WTC11 (cell line): ENCODE measurements around the gene FUBP3.

ENCODE experiments used
- AR ChIP-seq: fragments of 250-450 bp; sonication (Bioruptor Pico); IDR thresholded peaks from 2 replicates; pipeline ENCODE4 v1.9.0; 2021; ENCODE audit warnings: mild to moderate bottlenecking
- CTCF ChIP-seq: fragments of 200-600 bp; IDR thresholded peaks from 2 replicates; pipeline ENCODE4 v1.8.0; 2022; ENCODE audit warnings: antibody characterized with exemption
- ETV6 ChIP-seq: sonication (generic); formaldehyde crosslinking; IDR thresholded peaks from 2 replicates; pipeline ENCODE4 v1.8.1; 2022; ENCODE audit warnings: mild to moderate bottlenecking, missing genetic modification reagents
- FOXJ3 ChIP-seq: sonication (generic); formaldehyde crosslinking; IDR thresholded peaks from 2 replicates; pipeline ENCODE4 v1.9.0; 2021; ENCODE audit warnings: missing genetic modification reagents, mild to moderate bottlenecking, borderline replicate concordance
- MYBL2 ChIP-seq: sonication (generic); formaldehyde crosslinking; IDR thresholded peaks from 2 replicates; pipeline ENCODE4 v1.8.1; 2023; ENCODE audit warnings: mild to moderate bottlenecking, moderate library complexity, missing genetic modification reagents
- NFE2L1 ChIP-seq: sonication (generic); formaldehyde crosslinking; IDR thresholded peaks from 2 replicates; pipeline ENCODE4 v1.8.1; 2023; ENCODE audit warnings: missing genetic modification reagents
- NR3C1 ChIP-seq: sonication (generic); formaldehyde crosslinking; conservative IDR thresholded peaks from 2 replicates; pipeline ENCODE4 v1.8.1; 2023; ENCODE audit warnings: low read depth, mild to moderate bottlenecking, missing genetic modification reagents
- TEAD4 ChIP-seq: sonication (generic); formaldehyde crosslinking; IDR thresholded peaks from 2 replicates; pipeline ENCODE4 v1.8.0; 2022; ENCODE audit warnings: mild to moderate bottlenecking, missing genetic modification reagents
- ZNF121 ChIP-seq: sonication (generic); formaldehyde crosslinking; IDR thresholded peaks from 2 replicates; pipeline ENCODE4 v1.8.0; 2023; ENCODE audit warnings: missing genetic modification reagents
- ZNF138 ChIP-seq: sonication (generic); formaldehyde crosslinking; conservative IDR thresholded peaks from 2 replicates; pipeline ENCODE4 v1.8.1; 2022; ENCODE audit warnings: mild to moderate bottlenecking, moderate library complexity, missing genetic modification reagents
- ZNF232 ChIP-seq: sonication (generic); formaldehyde crosslinking; IDR thresholded peaks from 2 replicates; pipeline ENCODE4 v1.8.0; 2022; ENCODE audit warnings: mild to moderate bottlenecking, missing genetic modification reagents
- TF ChIP-seq, protein P1 (sequence below): sonication (generic); formaldehyde crosslinking; IDR thresholded peaks from 2 replicates; pipeline ENCODE4 v1.8.0; 2022; ENCODE audit warnings: mild to moderate bottlenecking, missing genetic modification reagents

DNA sequence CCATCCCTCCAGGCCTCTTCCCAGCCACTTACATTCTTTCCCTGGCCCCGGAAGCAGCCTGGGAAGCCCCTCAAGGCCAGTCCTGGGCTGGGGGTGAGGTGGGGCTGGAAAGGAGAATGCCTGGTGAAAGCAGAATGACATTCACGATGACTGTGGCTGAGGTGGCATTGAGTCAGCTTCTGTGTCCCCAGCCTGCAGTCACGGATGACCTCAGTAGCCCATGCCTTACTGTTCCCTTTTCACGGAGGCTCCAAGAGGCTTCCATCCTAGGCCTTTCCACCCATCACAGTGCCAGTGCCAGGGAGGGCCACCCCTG, 87.7 kb downstream of the FUBP3 start:
- TF ChIP-seq ZNF121 (CRISPR knock-in tag) = no peak
- no peak for TF ChIP-seq CTCF
- no peak for TF ChIP-seq NFE2L1 (CRISPR knock-in tag)
- no peak for TF ChIP-seq TEAD4 (CRISPR knock-in tag)
- TF ChIP-seq ZNF232 (CRISPR knock-in tag) = no peak
- no peak for TF ChIP-seq FOXJ3
- TF ChIP-seq NR3C1 (CRISPR knock-in tag) = no peak
- TF ChIP-seq AR (CRISPR knock-in tag) = no peak
- TF ChIP-seq ETV6 (CRISPR knock-in tag) = no peak
- TF ChIP-seq MYBL2 = no peak
- TF ChIP-seq ZNF138 (CRISPR knock-in tag) = no peak
- TF ChIP-seq, protein P1, sequence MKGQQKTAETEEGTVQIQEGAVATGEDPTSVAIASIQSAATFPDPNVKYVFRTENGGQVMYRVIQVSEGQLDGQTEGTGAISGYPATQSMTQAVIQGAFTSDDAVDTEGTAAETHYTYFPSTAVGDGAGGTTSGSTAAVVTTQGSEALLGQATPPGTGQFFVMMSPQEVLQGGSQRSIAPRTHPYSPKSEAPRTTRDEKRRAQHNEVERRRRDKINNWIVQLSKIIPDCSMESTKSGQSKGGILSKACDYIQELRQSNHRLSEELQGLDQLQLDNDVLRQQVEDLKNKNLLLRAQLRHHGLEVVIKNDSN (CRISPR knock-in tag) = no peak
